ENCODE data around the gene BNC2.

DNA sequence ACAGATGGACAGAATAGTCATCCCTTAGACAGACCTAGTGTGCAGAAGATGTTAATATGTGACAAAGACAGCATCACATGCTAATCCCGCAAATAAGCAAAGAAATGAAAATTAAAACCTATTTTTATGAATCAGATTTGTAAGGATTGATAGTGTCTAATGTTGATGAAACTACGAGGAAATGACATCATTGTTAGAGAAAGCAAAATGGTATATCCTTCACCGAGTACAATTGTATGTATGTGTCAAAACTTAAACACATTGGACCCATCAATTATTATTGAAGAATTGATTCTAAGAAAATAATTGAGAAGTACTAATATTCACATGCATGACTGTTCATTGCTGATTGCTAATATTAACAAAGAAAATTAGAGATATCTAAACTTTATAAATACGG is 493.2 kb downstream of the BNC2 start:
- TF ChIP-seq, protein P1, sequence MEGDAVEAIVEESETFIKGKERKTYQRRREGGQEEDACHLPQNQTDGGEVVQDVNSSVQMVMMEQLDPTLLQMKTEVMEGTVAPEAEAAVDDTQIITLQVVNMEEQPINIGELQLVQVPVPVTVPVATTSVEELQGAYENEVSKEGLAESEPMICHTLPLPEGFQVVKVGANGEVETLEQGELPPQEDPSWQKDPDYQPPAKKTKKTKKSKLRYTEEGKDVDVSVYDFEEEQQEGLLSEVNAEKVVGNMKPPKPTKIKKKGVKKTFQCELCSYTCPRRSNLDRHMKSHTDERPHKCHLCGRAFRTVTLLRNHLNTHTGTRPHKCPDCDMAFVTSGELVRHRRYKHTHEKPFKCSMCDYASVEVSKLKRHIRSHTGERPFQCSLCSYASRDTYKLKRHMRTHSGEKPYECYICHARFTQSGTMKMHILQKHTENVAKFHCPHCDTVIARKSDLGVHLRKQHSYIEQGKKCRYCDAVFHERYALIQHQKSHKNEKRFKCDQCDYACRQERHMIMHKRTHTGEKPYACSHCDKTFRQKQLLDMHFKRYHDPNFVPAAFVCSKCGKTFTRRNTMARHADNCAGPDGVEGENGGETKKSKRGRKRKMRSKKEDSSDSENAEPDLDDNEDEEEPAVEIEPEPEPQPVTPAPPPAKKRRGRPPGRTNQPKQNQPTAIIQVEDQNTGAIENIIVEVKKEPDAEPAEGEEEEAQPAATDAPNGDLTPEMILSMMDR (IDR thresholded peaks at IDR 0.05), result no peak
- no peak for TF ChIP-seq POLR2A (IDR thresholded peaks at IDR 0.05)
